HG03571 (cell line): ENCODE results near the gene MTIF3.

Source experiments
- ATAC-seq: cut with Tn5 transposase; IDR thresholded peaks from one replicate; pipeline ENCODE4 v1.9.1; 2021; ENCODE audit not compliant: unreplicated experiment

Gene MTIF3, protein sequence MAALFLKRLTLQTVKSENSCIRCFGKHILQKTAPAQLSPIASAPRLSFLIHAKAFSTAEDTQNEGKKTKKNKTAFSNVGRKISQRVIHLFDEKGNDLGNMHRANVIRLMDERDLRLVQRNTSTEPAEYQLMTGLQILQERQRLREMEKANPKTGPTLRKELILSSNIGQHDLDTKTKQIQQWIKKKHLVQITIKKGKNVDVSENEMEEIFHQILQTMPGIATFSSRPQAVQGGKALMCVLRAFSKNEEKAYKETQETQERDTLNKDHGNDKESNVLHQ

DNA sequence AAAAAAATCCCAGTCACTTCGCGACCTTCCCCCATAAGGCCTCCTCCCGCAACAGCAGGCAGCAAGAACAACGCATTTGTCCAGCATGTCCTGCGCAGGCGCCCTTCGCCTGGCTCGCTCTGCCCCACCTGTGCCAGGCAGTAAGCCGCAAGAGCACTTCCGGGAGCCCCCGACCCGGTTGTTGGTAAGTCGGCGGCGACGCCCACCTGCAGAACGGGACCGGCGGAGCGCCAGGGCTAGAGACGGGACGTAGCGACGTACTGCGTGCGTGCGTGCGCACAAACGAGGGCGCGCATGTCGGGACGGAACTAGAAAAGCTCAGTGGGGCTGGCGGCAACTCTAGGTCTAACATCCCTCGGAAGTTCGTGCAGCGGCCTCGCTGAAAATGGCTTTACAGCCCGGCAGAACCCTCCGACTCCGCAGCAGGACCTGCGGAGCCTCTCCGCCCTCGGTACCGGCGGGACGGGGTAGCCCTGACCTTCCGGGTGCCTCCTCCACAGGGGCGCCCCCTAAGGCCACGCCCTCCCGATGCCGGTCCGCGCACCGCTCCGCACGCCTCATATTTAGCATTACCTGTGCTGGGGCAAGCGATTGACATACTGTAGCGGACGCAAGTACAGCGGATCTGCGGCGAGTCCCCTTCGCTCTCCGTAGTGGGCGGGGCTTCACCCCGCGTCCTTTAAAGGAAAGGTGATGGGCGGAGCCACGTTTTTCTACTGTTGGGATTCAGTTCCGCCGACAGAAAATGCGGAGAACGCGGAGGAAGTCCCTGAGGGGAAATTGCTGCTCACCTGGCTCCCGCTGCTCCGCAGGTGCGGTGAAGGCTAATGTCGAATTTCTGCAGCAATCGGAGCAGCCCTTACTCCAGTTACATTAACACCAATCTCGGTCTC is at the start of gene MTIF3:
MTIF3 (minus strand) TSS at position 629 of the 893 bp plus-strand sequence. CDS start 10,116 bp downstream, outside the sequence.
- ATAC-seq, result peak; percentile 81

DNA sequence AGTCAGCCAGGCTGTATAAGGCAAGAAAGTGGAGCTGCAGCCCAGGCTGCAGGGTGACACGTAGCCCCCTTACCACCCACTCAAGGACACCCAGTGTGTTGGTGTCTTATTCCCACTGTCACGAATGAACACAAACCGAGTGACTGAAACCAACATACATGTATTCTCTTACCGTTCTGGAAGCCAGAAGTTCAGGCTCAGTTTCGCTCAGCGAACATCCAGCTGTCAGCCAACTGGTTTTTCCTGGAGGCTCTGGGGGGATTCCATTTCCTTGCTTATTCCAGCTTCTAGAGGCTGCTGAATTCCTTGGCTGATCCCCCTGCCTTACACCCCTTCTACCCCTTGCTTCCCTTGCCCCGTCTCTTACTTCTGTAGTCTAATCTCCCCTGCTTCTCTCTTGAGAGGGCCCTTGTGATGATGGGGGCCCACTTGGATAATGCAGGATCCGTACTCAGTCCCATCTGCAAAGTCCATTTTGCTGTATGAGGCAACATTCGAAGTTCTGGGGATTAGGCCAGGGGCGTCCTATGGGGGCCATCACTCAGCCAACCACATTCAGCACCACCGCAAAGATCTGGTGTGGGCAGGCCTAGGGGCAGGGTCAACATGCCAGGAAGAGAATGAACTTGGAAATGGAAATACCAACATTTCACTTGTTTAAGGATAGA is 47.3 kb upstream of the MTIF3 start:
- ATAC-seq, result no peak

DNA sequence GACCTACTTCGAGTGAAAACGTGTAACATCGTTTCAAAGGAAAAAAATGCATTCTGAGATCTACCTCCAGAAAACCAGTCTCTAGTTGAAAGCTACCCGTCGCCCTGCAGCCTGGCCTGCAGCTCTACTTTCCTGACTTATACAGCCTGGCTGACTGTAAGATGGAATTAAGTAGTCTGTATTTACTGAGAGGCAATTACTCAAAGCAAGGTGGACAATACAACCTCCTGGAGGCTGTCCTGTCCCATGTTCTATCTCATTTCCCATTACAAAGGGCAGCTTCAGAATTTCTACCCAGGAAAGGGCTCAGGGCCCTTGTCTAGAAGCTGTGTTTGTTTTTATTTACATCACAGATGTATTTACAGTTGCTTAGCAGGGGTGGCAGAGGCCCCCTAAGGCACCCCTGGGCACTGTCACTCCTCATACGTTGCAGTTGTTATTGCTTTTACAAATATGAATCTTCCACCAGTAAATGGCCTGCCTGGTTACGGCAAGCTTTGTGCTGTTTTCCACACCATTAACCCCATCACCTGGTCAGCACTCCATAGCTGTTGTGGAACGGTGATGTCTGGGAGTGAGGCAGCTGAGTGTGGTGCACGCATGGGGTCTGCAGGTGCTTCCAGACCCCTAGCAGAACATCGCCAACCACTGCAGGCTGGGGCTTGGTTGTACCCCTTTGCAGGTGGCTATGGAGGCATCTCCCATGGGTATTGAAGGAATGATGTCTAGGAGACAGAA is 46.3 kb upstream of the MTIF3 start:
- no peak for ATAC-seq

DNA sequence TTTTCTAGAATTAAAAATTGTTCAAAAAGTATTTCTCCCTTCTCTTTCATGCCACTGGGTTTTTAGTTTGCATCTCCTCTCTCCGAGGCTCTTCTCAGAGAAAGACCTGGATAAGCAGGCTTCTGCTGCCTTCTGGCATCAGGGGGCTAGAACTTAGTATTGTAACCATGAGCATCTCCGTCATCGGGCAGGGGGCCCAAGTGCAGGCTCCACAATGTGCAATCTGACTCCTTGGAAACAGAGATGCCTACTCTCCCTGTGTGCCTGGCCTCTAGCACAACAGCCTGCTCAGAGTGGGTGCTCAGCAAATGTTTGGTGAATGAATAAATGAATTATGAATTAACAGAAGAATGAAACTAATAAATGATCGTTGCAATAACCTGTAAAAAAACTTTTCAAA is 45.6 kb upstream of the MTIF3 start:
- no peak for ATAC-seq

DNA sequence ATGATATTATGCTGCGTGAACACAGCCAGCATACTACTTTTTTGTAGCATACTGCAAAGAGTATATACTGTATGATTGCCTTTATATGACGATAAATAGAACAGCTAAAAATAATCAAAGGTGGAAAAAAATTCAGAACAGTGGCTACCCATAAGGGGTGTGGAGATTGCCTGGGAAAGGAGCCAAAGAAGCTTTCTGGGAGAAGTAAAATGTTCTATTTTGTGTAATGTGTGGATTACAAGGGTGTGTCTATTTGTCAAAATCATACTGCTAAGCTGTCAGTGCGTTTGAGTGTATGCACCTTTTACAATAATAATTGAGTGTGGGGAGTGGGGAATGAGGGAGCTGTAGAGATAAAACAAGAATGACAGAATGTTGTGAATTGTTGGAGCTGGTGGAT is 45.2 kb upstream of the MTIF3 start:
- ATAC-seq, result no peak

DNA sequence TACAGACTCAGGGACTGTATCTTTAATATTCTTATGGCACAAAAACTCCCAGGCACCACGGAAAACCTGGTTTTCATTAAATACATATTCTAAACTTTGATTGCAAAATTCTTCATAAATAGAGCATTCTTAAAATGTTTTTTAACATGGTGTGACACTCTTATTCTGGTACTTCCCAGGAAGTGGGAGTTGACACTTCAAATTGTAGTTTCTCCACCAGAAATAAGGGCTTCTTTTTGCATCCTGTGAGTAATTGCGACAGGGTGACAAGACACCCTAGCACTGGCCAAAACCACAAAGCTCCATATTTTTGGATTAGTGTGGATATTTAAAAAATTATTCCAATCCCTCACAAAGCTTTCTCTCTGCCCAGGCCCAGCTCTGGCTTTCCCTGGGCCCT is 43.6 kb upstream of the MTIF3 start:
- ATAC-seq, result no peak

DNA sequence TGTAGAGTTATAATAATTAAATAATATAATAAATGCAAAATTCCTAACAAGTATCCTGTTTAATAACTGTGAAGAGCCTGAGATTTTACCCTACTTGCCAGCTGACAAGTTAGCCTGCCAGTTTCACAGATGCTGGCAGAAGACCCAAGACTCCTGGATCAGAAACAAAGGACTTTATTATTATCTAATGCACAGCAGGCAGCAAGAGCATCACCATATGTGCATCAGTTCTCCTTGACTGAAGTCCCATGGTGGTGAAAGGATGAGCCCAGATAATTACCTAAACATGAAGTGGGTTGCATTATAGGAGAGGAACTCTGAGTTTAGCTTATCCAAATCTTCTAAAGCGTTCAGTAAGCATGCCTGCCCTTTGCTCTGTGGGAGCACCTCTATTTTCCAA is 39.1 kb upstream of the MTIF3 start:
- ATAC-seq, result no peak

DNA sequence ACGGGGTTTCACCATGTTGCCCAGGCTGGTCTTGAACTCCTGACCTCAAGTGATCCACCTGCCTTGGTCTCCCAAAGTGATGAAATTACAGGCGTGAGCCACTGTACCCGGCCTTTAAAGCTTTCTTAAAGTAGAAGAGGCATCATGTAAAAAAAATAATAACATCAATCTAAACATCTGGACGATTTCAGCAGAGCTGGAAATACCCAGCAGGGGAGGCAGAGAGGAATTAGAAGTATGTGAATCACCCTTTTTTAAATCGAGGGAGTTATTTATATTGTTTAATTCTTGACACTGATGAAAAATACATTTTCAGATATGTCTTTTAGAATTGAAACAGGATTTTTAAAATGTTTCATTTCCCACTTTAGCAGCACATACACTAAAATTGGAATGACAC is 37.4 kb upstream of the MTIF3 start:
- ATAC-seq, result no peak

DNA sequence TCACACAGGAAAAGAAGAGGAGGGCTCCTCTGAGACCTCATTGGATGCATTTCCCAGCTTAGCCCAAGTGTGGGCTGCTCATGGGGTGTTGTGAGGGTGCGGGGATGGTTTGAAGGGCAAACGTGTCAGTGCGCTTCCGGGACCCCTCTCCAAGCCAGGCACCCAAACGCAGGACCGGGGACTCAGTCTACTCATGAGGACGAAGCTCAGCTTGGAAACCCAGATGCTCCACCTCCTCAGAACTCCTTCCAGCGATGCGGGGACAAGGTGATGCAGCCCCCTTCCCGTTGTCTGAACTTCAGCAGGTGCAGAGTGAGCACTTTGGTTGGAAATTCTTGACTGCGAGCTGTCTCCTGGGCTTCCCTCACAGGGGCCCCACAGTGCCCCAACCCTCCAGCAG is 33.1 kb upstream of the MTIF3 start:
- no peak for ATAC-seq

DNA sequence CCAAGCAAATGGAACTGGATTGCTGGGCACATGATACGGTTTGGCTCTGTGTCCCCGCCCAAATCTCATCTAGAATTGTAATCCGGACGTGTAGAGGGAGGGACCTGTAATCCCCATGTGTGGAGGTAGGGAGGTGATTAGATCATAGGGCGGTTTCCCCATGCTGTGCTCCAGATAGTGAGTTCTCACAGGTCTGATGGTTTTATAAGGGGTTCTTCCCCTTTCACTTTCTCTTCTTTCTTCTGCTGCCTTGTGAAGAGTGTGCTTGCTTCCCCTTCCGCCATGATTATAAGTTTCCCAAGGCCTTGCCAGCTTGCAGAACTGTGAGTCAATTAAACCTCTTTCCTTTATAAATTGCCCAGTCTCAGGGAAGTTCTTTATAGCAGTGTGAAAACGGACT is 32.6 kb upstream of the MTIF3 start:
- ATAC-seq, result peak; percentile 91

DNA sequence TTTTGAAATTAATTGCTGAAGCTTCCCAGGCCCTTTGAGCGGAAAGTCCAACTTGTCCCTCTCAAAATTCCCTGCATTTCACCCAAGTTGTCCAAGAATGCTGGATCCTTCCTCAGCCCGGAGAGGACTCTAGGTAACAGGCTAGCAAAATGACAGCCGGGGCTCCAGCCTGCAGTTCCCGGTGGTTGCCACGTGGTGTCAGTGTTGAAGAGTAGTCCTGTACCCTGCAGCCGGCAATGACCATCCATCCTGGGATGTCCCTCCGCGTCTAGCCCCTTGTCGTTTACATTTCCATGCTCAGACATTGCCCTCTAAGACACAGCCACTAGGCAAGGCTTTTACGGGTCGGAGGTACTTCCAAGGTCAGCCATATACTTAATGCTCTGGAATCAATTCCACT is 31.4 kb upstream of the MTIF3 start:
- ATAC-seq, result no peak

DNA sequence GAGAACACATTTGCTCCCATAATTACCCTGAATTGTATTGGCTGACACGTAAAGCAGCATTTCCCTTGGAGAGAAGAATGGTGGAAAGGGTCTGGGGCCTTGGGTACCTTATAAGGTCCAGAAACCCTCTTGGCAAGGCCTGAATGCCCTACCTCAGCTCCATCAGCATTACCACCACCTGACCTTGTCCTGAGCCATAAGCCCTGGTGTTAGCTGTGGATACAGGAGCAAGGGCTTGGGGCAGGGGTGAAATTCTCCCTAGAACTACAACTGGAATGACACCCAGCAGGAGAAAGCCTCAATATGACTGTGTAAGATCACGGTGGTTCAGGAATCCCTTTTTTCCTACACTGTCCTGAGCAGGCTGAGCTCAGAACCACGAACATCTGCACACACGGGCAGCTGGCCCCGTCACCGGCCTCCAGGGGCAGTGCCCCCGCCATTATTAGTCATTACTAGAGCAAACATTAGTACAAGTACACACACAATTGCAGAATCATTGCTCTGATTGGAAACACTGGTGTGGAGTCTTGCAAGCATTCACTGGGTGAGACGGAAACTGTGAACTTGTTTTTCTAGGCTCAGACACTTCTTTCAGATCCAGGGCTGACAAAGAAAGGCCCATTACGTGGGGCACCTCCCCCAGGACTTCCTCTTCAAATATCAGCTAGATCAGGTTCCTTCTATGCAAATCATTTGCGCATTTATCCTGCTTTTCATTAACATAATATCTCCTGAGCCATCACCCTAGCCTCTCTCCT is 26.8 kb upstream of the MTIF3 start:
- ATAC-seq, result no peak

DNA sequence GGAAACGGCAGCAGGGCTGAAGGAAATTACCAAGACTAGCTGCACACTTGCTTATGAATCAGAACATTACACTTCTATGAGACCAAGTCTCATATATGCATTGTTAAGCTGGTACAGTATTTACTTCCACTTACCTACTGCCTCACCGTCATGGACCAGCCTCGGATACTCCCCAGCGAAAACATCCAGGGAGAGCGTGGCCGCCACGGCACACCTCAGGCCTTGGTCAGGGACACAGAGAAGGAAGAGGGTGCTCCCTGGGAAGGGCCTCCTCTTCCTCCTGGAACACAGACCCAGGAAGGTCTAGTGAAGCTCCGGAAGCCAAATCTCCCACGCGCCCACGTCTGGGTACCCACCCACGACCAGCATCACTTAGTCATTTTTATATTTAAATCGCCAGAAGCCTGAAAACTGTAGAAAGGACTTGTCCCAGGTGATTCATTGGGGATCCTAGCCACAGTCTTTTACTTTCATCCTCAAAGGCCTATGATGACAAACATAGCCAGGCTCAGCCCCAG is 24.4 kb upstream of the MTIF3 start:
- ATAC-seq, result no peak

DNA sequence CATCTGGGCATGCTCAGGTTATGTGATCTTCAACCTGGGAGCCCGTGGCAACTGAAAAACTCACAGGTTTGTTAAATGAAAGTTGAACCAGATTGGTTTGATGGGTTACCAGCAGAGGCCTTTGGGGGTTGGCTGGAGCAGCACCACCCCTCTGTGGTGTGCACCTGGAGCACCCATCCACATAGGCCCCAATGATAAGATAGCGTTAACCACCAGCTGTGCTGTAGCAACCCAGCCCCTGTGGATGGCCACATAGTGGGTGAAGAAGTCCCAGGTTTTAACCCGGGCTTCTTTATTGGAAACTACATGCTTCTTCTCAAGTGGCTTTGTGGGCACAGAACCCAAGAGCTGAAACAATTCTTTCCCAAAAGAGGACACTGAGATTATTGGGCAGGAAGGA is 22.6 kb upstream of the MTIF3 start:
- no peak for ATAC-seq

DNA sequence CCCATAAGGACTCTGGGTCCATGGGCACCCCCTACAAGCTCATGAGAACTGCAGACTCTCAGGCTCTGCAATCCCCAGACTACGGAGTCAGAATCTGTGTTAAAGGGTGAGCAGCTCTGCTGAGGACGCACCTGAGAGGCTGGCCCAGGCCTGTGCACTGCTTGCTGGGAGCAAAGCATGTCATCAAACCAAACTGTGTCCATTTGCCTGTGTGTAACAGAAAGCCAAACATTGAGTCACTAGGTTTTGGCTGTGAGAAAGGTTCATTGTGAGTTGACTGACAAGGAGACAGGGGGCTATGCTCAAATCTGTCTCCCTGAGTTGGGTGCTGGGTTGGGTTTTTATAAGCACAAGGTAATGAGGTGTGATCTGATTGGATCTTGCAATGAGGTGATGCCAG is 22.1 kb upstream of the MTIF3 start:
- no peak for ATAC-seq

DNA sequence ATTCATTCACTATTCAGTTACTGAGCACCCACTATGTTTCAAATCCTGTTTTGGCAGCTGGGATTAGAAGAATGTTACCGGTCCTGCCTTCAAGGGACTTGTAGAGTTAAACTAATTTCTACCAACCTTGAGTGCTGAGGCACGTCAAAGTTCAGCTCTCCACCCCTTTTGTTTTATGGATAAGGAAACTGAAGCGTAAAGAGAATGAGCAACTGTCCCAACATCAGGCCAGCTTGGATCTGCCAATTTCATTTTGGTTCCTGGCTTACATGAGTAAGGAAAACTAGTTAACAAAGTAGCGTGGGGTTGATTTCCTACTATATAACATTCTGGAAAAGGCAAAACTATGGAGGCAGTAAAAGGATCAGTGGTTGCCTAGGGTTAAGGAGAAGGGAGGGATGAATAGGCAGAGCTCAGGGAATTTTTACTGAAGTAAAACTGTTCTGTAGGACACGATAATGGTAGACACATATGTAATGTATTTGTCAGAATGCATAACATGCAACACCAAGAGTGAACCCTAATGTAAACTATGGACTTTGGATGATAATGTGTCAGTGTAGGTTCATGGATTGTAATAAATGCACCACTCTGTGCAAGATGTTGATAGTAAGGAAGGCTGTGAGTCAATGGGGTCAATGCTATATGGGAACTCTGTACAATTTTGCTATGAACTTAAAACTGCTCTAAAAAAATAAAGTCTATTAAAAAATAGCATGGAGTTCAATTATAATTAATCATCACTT is 19.9 kb upstream of the MTIF3 start:
- ATAC-seq, result no peak

DNA sequence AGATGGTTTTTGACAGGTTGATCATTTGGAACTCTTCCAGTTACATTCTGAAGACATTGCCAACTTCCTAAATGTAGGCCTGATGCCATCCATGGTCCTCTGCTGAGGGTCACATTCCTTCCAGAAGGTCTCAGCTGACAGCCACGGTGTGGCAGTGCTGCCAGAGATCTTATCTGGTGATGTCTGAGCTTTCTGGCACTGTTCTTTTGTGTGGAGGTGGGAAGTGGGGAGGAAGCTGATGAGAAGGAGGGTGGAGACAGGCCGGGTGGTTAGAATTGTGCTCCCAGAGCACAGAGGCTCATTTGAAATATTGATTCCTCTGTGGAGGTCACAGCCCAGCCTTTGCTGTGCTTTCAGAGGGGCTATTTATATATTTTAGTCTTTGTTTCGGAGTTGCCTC is 16.1 kb upstream of the MTIF3 start:
- no peak for ATAC-seq

DNA sequence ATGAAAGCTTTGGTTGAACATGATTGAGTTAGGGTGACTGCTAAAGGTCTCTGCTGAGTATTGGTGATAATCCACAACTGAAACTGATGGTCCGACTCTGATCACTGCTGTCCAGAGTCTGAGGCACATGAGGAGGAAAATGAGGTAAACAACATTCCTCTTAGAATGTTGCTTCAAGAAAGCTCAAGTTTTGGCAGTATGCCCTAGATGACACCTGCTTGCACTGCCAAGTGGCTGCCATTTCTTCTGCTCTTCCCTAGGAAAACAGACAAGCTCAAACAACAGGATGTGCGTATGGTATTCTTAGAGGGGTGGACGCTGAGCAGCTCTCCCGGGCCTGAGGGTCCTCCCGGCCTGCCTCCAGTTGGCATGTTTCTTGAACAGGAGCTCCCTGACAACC is 15.2 kb upstream of the MTIF3 start:
- no peak for ATAC-seq

DNA sequence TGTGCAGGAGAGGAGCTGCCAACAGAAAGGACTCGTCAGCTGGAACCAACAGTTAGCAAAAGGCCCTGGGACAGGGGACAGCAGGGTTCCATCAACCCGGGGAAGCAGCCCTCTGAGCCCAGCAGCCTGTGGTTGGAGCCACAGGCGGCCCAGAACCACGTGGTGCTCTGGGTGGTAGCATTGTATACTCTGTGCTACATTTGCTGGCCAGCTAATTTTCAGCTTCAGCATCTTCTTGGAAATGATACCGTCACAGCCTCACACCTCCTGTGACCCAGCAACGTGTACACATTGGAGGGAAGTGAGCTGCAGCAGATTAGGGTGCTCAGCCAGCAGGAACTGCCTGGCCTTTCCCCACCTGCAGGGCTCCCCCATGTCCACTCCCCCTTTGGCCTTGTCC is 13.1 kb upstream of the MTIF3 start:
- no peak for ATAC-seq
